Bone marrow (tissue), 2 donors: Measurements from ENCODE around the gene ANTXRL.
"Not testable (repeated sequence)": the region's sequence is repeated elsewhere in the genome, so short reads cannot be mapped to it uniquely, and the experiment has no call there.

ENCODE experiments used
- DNase-seq, 2 donors: peaks; one replicate each; lab custom pipeline; 2025; lab: John Stamatoyannopoulos, UW

Gene ANTXRL

GRCh38 chr10:46286991-46287693 is at the start of gene ANTXRL:
ANTXRL (plus strand) TSS chr10:46286997; CDS start chr10:46287263, 266 bp downstream.
- no peak for DNase-seq

GRCh38 chr10:46237815-46238510 is 48.8 kb upstream of the ANTXRL start:
- no peak for DNase-seq

GRCh38 chr10:46239247-46239646 is 47.5 kb upstream of the ANTXRL start:
- DNase-seq = no peak

GRCh38 chr10:46239993-46240683 is 46.7 kb upstream of the ANTXRL start:
- no peak for DNase-seq

- no peak for DNase-seq
These were observed 45.9 kb upstream of the ANTXRL start for GRCh38 chr10:46240684-46241565.

- DNase-seq = no peak
These were observed 41.4 kb upstream of the ANTXRL start for GRCh38 chr10:46245381-46245900.

GRCh38 chr10:46246400-46247180 is 40.2 kb upstream of the ANTXRL start:
- not testable (repeated sequence) for DNase-seq

- no peak for DNase-seq
These were observed 39.7 kb upstream of the ANTXRL start for GRCh38 chr10:46247181-46247475.

- DNase-seq = no peak
These were observed 38.8 kb upstream of the ANTXRL start for GRCh38 chr10:46247808-46248569.

GRCh38 chr10:46248651-46249146 is 38.1 kb upstream of the ANTXRL start:
- DNase-seq = no peak

GRCh38 chr10:46249617-46250344 is 37.0 kb upstream of the ANTXRL start:
- DNase-seq = not testable (repeated sequence)

GRCh38 chr10:46250481-46250880 is 36.3 kb upstream of the ANTXRL start:
- no peak for DNase-seq

GRCh38 chr10:46250898-46251856 is 35.6 kb upstream of the ANTXRL start:
- DNase-seq = no peak

GRCh38 chr10:46251857-46252847 is 34.6 kb upstream of the ANTXRL start:
- no peak for DNase-seq

GRCh38 chr10:46253076-46254006 is 33.5 kb upstream of the ANTXRL start:
- DNase-seq = no peak

- DNase-seq = no peak
These were observed 32.8 kb upstream of the ANTXRL start for GRCh38 chr10:46254007-46254383.
